RWPE1 (cell line): Measurements from ENCODE around the gene SOSTDC1.

Experiments used
- CTCF ChIA-PET: fragments of 350-600 bp; sonication (Branson Sonifier 250); formaldehyde crosslinking; extraction: SDS; loops from one replicate; lab custom pipeline; 2021; lab: Yijun Ruan, JAX
- POLR2A ChIA-PET: fragments of 400-600 bp; formaldehyde crosslinking; extraction: SDS; loops from one replicate; lab custom pipeline; 2020; ENCODE audit warnings: antibody characterized with exemption; ENCODE audit not compliant: low non-redundant PET; lab: Yijun Ruan, JAX
- DNase-seq: peaks from one replicate; pipeline ENCODE4 v3.0.0; 2012; ENCODE audit warnings: low spot score
- H3K27ac ChIP-seq: fragments of 450-650 bp; 2 replicates; pipeline ENCODE4 v1.5.1; 2017
- CTCF ChIP-seq: fragments of 450-650 bp; conservative IDR thresholded peaks from 2 replicates; pipeline ENCODE4 v1.5.1; 2017; ENCODE audit warnings: low read depth, mild to moderate bottlenecking

SOSTDC1 gene

DNA sequence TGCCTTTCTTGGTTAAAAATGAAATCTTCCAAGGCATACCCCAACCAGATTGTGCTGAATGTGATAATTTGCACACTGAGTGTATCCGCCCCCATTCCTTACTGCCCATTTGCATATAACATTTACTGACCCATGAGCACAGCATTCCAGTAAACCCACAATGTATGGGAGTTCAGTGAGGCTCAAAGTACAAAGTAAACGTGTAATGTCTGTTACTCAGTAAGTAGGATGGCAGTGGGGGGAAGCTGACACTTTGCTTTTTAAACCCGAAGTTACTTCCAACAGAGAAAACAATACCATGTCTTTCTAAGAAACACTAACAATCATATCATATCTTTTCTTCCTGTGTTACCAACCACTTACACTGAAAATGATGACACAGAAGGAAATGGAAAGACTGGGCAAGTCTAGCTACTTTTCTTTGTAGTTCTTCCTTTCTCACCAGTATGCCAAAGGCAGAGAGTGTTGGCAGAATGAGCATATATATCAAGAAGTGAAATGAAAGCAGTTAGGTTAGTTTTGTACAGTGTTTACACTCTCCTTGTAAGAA, 27.1 kb upstream of the SOSTDC1 start:
- ChIA-PET CTCF (no interaction called here), POLR2A (no interaction called here)
- TF ChIP-seq CTCF, result no peak
- no peak for DNase-seq
- H3K27ac ChIP-seq, result no peak overlapping the region

- CTCF ChIA-PET, result no interaction called here
- TF ChIP-seq CTCF, result no peak
- no peak overlapping the region for H3K27ac ChIP-seq
- DNase-seq, result no peak
- POLR2A ChIA-PET, result no interaction called here
These were observed 25.6 kb upstream of the SOSTDC1 start for GRCh38 chr7:16491148-16491547.

GRCh38 chr7:16484453-16485158, 19.1 kb upstream of the SOSTDC1 start:
- no peak for TF ChIP-seq CTCF
- DNase-seq, result peak; percentile 54
- no peak overlapping the region for H3K27ac ChIP-seq
- ChIA-PET POLR2A (no interaction called here), CTCF (no interaction called here)

GRCh38 chr7:16479591-16479990, 14.1 kb upstream of the SOSTDC1 start:
- TF ChIP-seq CTCF, result no peak
- no peak for DNase-seq
- ChIA-PET POLR2A (no interaction called here), CTCF (no interaction called here)
- H3K27ac ChIP-seq, result no peak overlapping the region

- H3K27ac ChIP-seq, result no peak overlapping the region
- CTCF ChIA-PET, result no interaction called here
- DNase-seq, result no peak
- TF ChIP-seq CTCF, result no peak
- POLR2A ChIA-PET, result no interaction called here
These were observed 13.6 kb upstream of the SOSTDC1 start for GRCh38 chr7:16479161-16479560.

GRCh38 chr7:16471933-16472332, 6.4 kb upstream of the SOSTDC1 start:
- no peak for DNase-seq
- H3K27ac ChIP-seq, result no peak overlapping the region
- ChIA-PET CTCF (no interaction called here), POLR2A (no interaction called here)
- TF ChIP-seq CTCF, result no peak
